Measurements from ENCODE around the gene CBFA2T3. TPM values are rescaled to one million over a fixed set of nuclear protein-coding genes. Genes with fewer than 3 reads are reported as not detected.

The CBFA2T3 gene
- total RNA-seq, 1 donor from 2014 or later = 2.4 TPM

DNA sequence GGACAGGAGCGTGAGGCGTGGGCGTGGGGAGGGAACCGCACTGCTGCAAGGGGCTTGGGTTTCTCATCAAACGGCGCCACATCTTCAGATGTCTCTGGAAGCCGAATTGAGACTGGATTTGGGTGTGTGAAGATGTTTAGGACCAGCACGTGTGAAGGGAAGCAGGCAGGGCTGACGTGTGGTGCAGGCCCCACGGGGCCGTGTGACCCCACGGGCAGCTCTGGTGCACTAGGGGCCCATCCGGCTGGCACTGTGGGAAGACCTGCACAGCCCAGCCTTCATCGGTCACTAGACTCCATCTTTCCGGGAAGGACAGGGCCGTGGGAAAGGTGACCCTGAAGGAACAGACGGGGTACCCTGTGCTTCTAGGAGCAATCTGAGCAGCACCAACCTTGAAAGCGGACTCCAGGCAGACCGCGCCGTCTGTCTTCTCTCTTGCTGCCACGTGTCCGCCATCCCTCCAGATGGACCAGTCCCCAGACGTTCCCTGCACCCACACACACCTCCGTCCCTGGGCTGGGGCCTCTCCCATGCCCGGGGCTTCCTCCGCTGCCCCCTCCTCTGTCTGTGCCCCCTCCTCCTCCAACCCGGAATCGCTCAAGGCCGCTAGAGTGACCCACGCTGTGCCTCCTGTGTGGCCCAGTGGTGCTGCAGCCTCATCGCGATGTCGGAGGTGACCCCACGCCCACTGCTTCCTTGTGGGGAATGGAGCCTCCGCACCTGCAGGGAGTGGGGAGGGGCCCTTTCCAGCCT lies 23.4 kb upstream of the CBFA2T3 start:
- Histone ChIP-seq H3K36me3 (ENCODE audit: insufficient read depth, low read length) (no peaks in the 10 kb centered on the region), H3K9ac (ENCODE audit: low read length) (no peak overlapping the region), H3K4me2 (ENCODE audit: low read length) (no peak overlapping the region), H3K27me3 (ENCODE audit: insufficient read depth, low read length) (no peaks in the 10 kb centered on the region), H3K4me3 (ENCODE audit: insufficient read depth, low read depth, low read length) (no peak overlapping the region), H3K79me2 (ENCODE audit: insufficient read depth, low read length) (no peaks in the 10 kb centered on the region), H4K20me1 (ENCODE audit: insufficient read depth, low read length) (no peaks in the 10 kb centered on the region), H3K27ac (ENCODE audit: low read depth, low read length) (no peak overlapping the region), H2AFZ (ENCODE audit: low read depth, low read length) (no peak overlapping the region), H3K4me1 (ENCODE audit: insufficient read depth, low read length) (no peaks in the 10 kb centered on the region), H3K9me3 (ENCODE audit: insufficient read depth, low read depth, low read length) (peaks cover 7% of the 10 kb centered on the region)
- DNase-seq (ENCODE audit: low read depth) (no peak), FAIRE-seq (no peak)
- no peak overlapping the region for H3K27ac Mint-ChIP-seq (ENCODE audit: unreplicated experiment)
- peaks cover 4% of the 10 kb centered on the region for H3K36me3 Mint-ChIP-seq (ENCODE audit: low read depth, unreplicated experiment)
- H3K4me3 Mint-ChIP-seq (ENCODE audit: unreplicated experiment) = no peak overlapping the region
- H3K27me3 Mint-ChIP-seq (ENCODE audit: low read depth, unreplicated experiment) = peaks cover 31% of the 10 kb centered on the region
- TF ChIP-seq CTCF (IDR thresholded peaks at IDR 0.05; ENCODE audit: insufficient read depth, low read depth, low read length) (no peak), EZH2 (IDR thresholded peaks at IDR 0.05; ENCODE audit: insufficient read depth, low read length) (no peak)
- H3K4me1 Mint-ChIP-seq (ENCODE audit: low read depth, unreplicated experiment) = no peaks in the 10 kb centered on the region
- H3K9me3 Mint-ChIP-seq (ENCODE audit: unreplicated experiment) = peaks cover 24% of the 10 kb centered on the region

GRCh38 chr16:88999457-89000206 lies 22.6 kb upstream of the CBFA2T3 start:
- FAIRE-seq (no peak), DNase-seq (ENCODE audit: low read depth) (no peak)
- Histone ChIP-seq H3K4me1 (ENCODE audit: insufficient read depth, low read length) (no peaks in the 10 kb centered on the region), H3K4me3 (ENCODE audit: insufficient read depth, low read depth, low read length) (no peak overlapping the region), H3K4me2 (ENCODE audit: low read length) (no peak overlapping the region), H4K20me1 (ENCODE audit: insufficient read depth, low read length) (no peaks in the 10 kb centered on the region), H3K9me3 (ENCODE audit: insufficient read depth, low read depth, low read length) (peaks cover 7% of the 10 kb centered on the region), H2AFZ (ENCODE audit: low read depth, low read length) (no peak overlapping the region), H3K27ac (ENCODE audit: low read depth, low read length) (no peak overlapping the region), H3K27me3 (ENCODE audit: insufficient read depth, low read length) (peaks cover 5% of the 10 kb centered on the region), H3K9ac (ENCODE audit: low read length) (no peak overlapping the region), H3K36me3 (ENCODE audit: insufficient read depth, low read length) (no peaks in the 10 kb centered on the region), H3K79me2 (ENCODE audit: insufficient read depth, low read length) (no peaks in the 10 kb centered on the region)
- Mint-ChIP-seq H3K36me3 (ENCODE audit: low read depth, unreplicated experiment) (peaks cover 4% of the 10 kb centered on the region), H3K9me3 (ENCODE audit: unreplicated experiment) (peaks cover 24% of the 10 kb centered on the region), H3K4me1 (ENCODE audit: low read depth, unreplicated experiment) (no peaks in the 10 kb centered on the region), H3K27me3 (ENCODE audit: low read depth, unreplicated experiment) (peaks cover 32% of the 10 kb centered on the region), H3K27ac (ENCODE audit: unreplicated experiment) (no peak overlapping the region), H3K4me3 (ENCODE audit: unreplicated experiment) (no peak overlapping the region)
- TF ChIP-seq EZH2 (IDR thresholded peaks at IDR 0.05; ENCODE audit: insufficient read depth, low read length) (no peak), CTCF (IDR thresholded peaks at IDR 0.05; ENCODE audit: insufficient read depth, low read depth, low read length) (no peak)

Measured in astrocyte (in vitro differentiated cells and primary cell).